WTC11 (cell line): ENCODE data around the gene CTIF.

ENCODE experiments used
- ESRRA ChIP-seq: sonication (generic); formaldehyde crosslinking; IDR thresholded peaks from 2 replicates; pipeline ENCODE4 v1.8.1; 2022; ENCODE audit warnings: mild to moderate bottlenecking, missing genetic modification reagents, borderline replicate concordance
- MAX ChIP-seq: sonication (generic); formaldehyde crosslinking; IDR thresholded peaks from 2 replicates; pipeline ENCODE4 v1.8.0; 2022; ENCODE audit warnings: mild to moderate bottlenecking, missing genetic modification reagents
- NFE2L1 ChIP-seq: sonication (generic); formaldehyde crosslinking; IDR thresholded peaks from 2 replicates; pipeline ENCODE4 v1.8.1; 2023; ENCODE audit warnings: missing genetic modification reagents
- NR2C2 ChIP-seq: sonication (generic); formaldehyde crosslinking; IDR thresholded peaks from 2 replicates; pipeline ENCODE4 v1.8.0; 2022; ENCODE audit warnings: mild to moderate bottlenecking, missing genetic modification reagents
- TEAD1 ChIP-seq: sonication (generic); formaldehyde crosslinking; IDR thresholded peaks from 2 replicates; pipeline ENCODE4 v1.8.0; 2022; ENCODE audit warnings: mild to moderate bottlenecking, missing genetic modification reagents
- TP53 ChIP-seq: sonication (generic); formaldehyde crosslinking; IDR thresholded peaks from 2 replicates; pipeline ENCODE4 v1.8.1; 2023; ENCODE audit warnings: mild to moderate bottlenecking, missing genetic modification reagents
- ZNF121 ChIP-seq: sonication (generic); formaldehyde crosslinking; IDR thresholded peaks from 2 replicates; pipeline ENCODE4 v1.8.0; 2023; ENCODE audit warnings: missing genetic modification reagents
- ZNF138 ChIP-seq: sonication (generic); formaldehyde crosslinking; conservative IDR thresholded peaks from 2 replicates; pipeline ENCODE4 v1.8.1; 2022; ENCODE audit warnings: mild to moderate bottlenecking, moderate library complexity, missing genetic modification reagents
- ZNF232 ChIP-seq: sonication (generic); formaldehyde crosslinking; IDR thresholded peaks from 2 replicates; pipeline ENCODE4 v1.8.0; 2022; ENCODE audit warnings: mild to moderate bottlenecking, missing genetic modification reagents
- TF ChIP-seq, protein P1 (sequence below): fragments of 200-600 bp; IDR thresholded peaks from 2 replicates; pipeline ENCODE4 v1.8.0; 2022; ENCODE audit warnings: antibody characterized with exemption
- TF ChIP-seq, protein P2 (sequence below): sonication (generic); formaldehyde crosslinking; conservative IDR thresholded peaks from 2 replicates; pipeline ENCODE4 v1.8.1; 2022; ENCODE audit warnings: mild to moderate bottlenecking, missing genetic modification reagents

GRCh38 chr18:48638896-48639771 lies 100.3 kb downstream of the CTIF start:
- TF ChIP-seq NR2C2 (CRISPR knock-in tag) (no peak), TP53 (CRISPR knock-in tag) (no peak), TEAD1 (CRISPR knock-in tag) (no peak), ZNF138 (CRISPR knock-in tag) (no peak), NFE2L1 (CRISPR knock-in tag) (no peak), MAX (CRISPR knock-in tag) (no peak), ZNF121 (no peak), ZNF232 (CRISPR knock-in tag) (no peak), ESRRA (CRISPR knock-in tag) (no peak)
- TF ChIP-seq, protein P1, sequence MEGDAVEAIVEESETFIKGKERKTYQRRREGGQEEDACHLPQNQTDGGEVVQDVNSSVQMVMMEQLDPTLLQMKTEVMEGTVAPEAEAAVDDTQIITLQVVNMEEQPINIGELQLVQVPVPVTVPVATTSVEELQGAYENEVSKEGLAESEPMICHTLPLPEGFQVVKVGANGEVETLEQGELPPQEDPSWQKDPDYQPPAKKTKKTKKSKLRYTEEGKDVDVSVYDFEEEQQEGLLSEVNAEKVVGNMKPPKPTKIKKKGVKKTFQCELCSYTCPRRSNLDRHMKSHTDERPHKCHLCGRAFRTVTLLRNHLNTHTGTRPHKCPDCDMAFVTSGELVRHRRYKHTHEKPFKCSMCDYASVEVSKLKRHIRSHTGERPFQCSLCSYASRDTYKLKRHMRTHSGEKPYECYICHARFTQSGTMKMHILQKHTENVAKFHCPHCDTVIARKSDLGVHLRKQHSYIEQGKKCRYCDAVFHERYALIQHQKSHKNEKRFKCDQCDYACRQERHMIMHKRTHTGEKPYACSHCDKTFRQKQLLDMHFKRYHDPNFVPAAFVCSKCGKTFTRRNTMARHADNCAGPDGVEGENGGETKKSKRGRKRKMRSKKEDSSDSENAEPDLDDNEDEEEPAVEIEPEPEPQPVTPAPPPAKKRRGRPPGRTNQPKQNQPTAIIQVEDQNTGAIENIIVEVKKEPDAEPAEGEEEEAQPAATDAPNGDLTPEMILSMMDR = no peak
- TF ChIP-seq, protein P2, sequence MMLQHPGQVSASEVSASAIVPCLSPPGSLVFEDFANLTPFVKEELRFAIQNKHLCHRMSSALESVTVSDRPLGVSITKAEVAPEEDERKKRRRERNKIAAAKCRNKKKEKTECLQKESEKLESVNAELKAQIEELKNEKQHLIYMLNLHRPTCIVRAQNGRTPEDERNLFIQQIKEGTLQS (CRISPR knock-in tag) = no peak
